NOMO-1 treated with dmso at 0.1 percent for 144 hours (cell line): ENCODE data around the gene ISM1.

Experiments used
- DNase-seq: peaks from one replicate; lab custom pipeline; 2025; ENCODE audit not compliant: unreplicated experiment; lab: John Stamatoyannopoulos, UW

Gene ISM1

GRCh38 chr20:13302647-13303450 lies 81.8 kb downstream of the ISM1 start:
- no peak for DNase-seq

- DNase-seq, result no peak
Observed at GRCh38 chr20:13305284-13305683, 84.2 kb downstream of the ISM1 start.

GRCh38 chr20:13307562-13308163 lies 86.6 kb downstream of the ISM1 start:
- no peak for DNase-seq

DNA sequence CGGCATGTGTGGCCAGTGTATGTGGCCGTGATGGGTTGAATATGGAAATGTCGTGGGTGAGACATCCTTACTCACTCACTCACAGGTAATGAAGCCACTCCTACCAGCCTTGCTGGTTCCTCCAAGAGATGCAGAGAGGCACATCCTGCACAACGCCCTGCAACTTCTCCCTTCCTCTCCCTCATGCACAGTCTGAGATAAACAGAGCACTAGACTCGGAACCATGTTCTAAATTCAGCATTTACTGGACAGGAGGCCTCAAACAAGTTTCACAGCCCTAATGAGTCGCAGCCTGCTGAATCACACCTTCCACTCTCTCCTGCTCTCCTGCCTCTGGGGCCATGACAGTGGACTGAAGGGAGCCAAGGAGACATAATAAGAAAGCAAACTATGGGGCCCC lies 91.2 kb downstream of the ISM1 start:
- no peak for DNase-seq

- DNase-seq, result no peak
Observed at GRCh38 chr20:13313201-13313600, 92.1 kb downstream of the ISM1 start.

- DNase-seq, result no peak
Observed at GRCh38 chr20:13317439-13317838, 96.4 kb downstream of the ISM1 start.

GRCh38 chr20:13318871-13319521 lies 97.9 kb downstream of the ISM1 start:
- no peak for DNase-seq

DNA sequence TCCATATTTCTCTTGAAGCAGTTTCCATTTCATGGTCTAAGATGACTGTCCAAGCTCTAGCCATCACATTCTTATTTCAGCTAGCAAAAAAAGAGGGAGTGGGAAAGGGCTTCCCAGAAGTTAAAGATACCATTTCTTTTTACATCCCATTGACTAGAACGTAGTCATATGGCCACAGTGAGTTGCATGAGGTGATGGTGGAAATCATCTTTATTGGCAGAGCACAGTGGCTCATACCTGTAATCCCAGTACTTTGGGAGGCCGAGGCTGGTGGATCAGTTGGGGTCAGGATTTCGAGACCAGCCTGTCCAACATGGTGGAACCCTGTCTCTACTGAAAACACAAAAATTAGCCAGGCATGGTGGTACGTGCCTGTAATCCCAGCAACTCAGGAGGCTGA lies 99.6 kb downstream of the ISM1 start:
- DNase-seq, result no peak

DNA sequence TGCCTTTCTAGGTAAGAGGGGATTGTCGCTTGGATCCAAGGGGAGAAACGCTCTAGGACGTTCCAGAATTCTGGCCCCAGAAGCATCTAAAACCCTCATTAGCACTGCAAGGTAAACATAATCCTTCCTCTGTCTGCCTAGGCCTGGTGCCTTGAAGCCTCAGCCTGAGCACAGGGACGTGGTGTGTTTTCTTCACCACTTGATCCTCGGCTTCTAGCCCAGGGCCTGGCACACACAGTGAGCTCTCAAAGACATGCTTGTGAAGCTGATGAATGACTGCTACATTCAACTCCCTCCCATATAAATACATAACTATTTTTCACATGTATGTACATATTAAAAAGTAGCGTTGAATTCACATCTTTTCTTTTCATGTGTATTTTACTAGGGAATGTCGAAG lies 100.3 kb downstream of the ISM1 start:
- no peak for DNase-seq

GRCh38 chr20:13322198-13322597 lies 101.1 kb downstream of the ISM1 start:
- DNase-seq, result no peak

DNA sequence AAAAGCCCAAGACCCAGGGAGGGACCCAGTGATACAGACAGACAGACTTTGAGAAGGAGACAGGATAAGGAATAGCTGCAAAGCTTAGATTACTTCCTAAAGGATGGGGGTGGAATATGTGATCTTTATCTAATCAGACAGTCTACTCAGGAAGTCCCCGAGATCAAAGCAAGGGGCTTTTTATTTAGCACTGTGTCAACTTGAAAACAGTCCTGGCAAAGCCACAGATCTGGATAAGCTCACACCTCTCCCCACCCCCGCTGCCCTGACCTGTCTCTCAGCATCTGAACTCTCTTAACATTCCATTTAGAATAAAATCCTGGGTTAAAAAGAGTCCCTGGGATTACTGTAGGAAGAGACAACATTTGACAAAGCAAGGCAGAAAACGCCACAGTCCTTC lies 101.5 kb downstream of the ISM1 start:
- no peak for DNase-seq

GRCh38 chr20:13325033-13325432 lies 104.0 kb downstream of the ISM1 start:
- no peak for DNase-seq

DNA sequence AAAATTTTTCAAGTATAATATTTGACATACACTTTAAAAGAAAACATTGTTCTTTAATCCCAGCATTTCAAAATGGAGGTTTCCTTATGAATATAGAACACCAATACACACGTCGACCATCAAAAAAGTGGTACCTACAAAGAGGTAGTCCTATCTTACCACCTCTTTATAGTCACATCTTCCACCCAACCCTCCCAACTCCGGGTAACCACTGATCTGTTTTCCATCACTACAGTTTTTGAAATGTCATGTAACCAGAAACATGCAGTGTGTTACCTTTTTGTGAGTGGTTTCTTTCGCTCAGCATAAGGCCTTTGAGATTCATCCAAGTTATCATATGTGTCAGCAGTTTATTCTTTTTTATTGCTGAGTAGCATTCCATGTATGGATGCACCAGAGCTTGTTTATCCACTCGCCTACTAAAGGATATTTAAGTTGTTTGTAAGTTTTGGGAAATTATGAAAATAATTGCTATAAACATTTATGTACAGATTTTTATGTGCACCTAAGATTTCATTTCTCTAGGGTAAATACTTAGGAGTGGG lies 104.8 kb downstream of the ISM1 start:
- DNase-seq, result no peak

- no peak for DNase-seq
Observed at GRCh38 chr20:13331536-13331935, 110.5 kb downstream of the ISM1 start.

GRCh38 chr20:13333036-13333435 lies 112.0 kb downstream of the ISM1 start:
- DNase-seq, result no peak

DNA sequence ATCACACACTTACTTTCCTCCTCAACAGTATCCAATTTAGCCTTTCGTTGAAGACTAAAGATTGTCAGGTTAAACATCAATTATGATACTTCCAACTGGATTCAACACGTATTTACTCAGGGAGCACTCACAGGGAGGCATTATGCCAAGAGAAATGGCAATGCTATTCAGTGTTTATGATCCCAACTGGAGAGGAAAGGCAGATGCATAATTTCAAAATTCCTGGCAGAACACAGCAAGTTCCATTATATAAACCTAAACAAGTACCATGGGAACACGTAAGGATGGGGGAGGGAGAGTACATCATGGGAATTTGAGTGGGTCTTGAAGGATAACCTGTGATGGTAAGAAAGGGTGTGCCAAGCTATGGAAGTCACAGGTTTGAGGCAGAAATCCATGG lies 112.7 kb downstream of the ISM1 start:
- no peak for DNase-seq

DNA sequence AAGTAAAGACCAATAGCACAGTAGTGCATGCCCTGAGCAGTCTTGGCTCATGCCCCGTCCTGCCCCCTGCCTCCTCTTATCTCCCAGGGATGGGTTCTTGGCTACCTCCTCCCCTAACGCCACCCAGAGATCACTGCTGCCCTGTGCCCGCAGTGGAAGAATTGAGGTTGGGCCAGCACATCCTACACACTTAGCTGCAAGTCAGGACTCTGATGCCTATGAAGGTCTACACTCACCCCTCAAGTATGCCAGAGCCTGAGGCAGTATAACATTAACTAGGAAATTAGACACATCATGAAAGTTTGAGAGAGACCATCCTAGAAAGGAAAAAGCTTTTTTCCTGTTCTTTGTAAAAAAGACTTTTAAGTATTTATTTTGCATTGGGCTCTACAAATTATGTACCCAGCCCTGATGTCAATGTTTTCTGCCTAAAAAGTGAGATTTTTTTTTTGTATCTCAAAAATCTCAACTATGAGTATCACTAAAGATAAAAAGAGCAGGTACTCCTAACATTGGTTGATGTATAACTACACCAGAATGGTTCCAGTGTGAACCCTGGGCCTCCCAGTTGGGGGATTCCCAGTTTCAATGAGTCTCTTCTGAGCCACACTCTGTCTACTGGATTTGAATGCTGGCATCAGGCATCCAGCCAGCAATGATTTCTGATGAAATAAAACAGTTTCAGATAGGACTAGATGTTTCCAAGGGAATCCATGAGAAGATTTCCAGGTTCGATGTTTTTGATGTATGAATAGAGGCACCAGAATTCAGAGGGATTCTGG lies 115.4 kb downstream of the ISM1 start:
- no peak for DNase-seq

DNA sequence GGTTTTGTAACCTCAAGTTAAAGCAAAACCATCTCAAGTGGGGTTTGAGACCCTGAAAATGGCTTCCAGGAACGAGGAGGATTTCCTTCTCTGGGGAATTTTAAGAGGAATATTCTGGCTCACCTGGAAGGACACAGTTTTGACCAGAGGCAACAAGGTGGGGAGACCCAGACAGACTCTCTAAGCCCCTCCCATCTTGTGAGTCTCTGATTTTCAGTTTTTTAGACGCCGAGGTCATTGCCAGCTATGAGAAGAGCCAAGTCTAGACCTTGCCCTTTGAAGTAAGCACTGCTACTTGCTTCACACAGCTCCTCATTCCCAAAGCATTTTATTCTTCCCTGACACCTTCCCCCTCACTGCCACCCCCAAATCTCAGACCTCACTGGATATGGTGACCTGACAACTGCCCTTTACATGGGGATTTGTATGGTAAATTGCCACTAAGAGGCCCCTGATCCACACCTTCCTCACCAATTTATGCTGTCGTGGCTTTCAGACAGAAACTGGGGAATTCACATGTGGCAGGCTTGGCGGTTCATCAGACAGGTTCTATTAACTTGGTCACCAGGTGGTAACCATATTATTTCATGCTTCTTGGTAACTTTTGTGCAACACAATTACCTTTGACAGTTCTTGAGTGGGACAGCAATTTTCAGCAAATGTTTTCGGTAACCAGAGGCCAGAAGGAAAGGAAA lies 116.2 kb downstream of the ISM1 start:
- DNase-seq, result no peak

- no peak for DNase-seq
Observed at GRCh38 chr20:13338097-13338661, 117.1 kb downstream of the ISM1 start.

GRCh38 chr20:13338999-13339411 lies 117.9 kb downstream of the ISM1 start:
- DNase-seq, result no peak
